ENCODE data around the gene SEPTIN10.

Gene SEPTIN10

GRCh38 chr2:109517118-109517889 is 96.5 kb downstream of the SEPTIN10 start:
- Histone ChIP-seq H3K9me3 (ENCODE audit: control insufficient read depth, insufficient read depth, low read depth, low read length) (no peaks in the 10 kb centered on the region), H3K4me1 (ENCODE audit: control insufficient read depth, insufficient read depth, low read length) (no peaks in the 10 kb centered on the region), H3K27ac (ENCODE audit: extremely low read depth, low read depth, low read length) (no peak overlapping the region), H3K36me3 (ENCODE audit: control insufficient read depth in 2 of 2, insufficient read depth in 1 of 2, low read length in 2 of 2) (no peaks in the 10 kb centered on the region), H3K4me3 (ENCODE audit: low read depth, low read length) (no peak overlapping the region)
- ChIA-PET CTCF (interaction anchor here (0.5 to 1.5 kb wide), 7 partner anchors 8 to 278 kb away, joined by 3 to 5 read pairs (median 4); no protein-coding TSS in a partner anchor), POLR2A (interaction anchor here (1.8 kb wide), 1 partner anchor 97 kb away, joined by 4 read pairs; the partner anchor contains the start of genes SEPTIN10 and SOWAHC)
- TF ChIP-seq ZNF707 (tag by site-specific recombination; IDR thresholded peaks at IDR 0.05) (no peak), ZNF37A (tag by site-specific recombination; IDR thresholded peaks at IDR 0.05) (no peak), WT1 (tag by site-specific recombination; IDR thresholded peaks at IDR 0.05) (no peak), ZNF555 (tag by site-specific recombination; conservative IDR thresholded peaks at IDR 0.05) (no peak), FEZF1 (tag by site-specific recombination; IDR thresholded peaks at IDR 0.05) (no peak), ZNF830 (tag by site-specific recombination; IDR thresholded peaks at IDR 0.05; ENCODE audit: low read depth) (no peak), ZNF776 (tag by site-specific recombination; IDR thresholded peaks at IDR 0.05; ENCODE audit: borderline replicate concordance) (no peak), HIC1 (tag by site-specific recombination; IDR thresholded peaks at IDR 0.05) (no peak), ZNF510 (tag by site-specific recombination; IDR thresholded peaks at IDR 0.05; ENCODE audit: insufficient replicate concordance) (no peak), ZBTB11 (tag by site-specific recombination; conservative IDR thresholded peaks at IDR 0.05; ENCODE audit: low read depth) (no peak), ZSCAN23 (tag by site-specific recombination; IDR thresholded peaks at IDR 0.05) (no peak), TRIM28 (IDR thresholded peaks at IDR 0.05; ENCODE audit: borderline replicate concordance, low read length) (no peak), ZNF561 (tag by site-specific recombination; IDR thresholded peaks at IDR 0.05; ENCODE audit: borderline replicate concordance) (no peak), ATF2 (tag by site-specific recombination; IDR thresholded peaks at IDR 0.05; ENCODE audit: low read depth) (no peak), KLF10 (tag by site-specific recombination; IDR thresholded peaks at IDR 0.05) (no peak), ZBTB20 (tag by site-specific recombination; IDR thresholded peaks at IDR 0.05) (no peak), IKZF3 (tag by site-specific recombination; IDR thresholded peaks at IDR 0.05) (no peak), ZNF155 (tag by site-specific recombination; IDR thresholded peaks at IDR 0.05) (no peak), ZNF114 (tag by site-specific recombination; IDR thresholded peaks at IDR 0.05) (no peak), CTCF (tag by site-specific recombination; IDR thresholded peaks at IDR 0.05) (no peak)
